A549 (cell line): ENCODE data around the gene MAVS. TPM values are rescaled to one million over a fixed set of nuclear protein-coding genes. Genes with fewer than 3 reads are reported as not detected.

Source experiments
- ATAC-seq, 2 experiments: fragments of 200-7000 bp in 1 of 2; fragments of >200 bp in 1 of 2; cut with Nextera tagmentation in 1 of 2; cut with Tn5 transposase in 1 of 2; 3 replicates each; pipeline versions ENCODE4 v1.8.0 to v1.9.1; 2018 to 2020; ENCODE audit warnings: mild to moderate bottlenecking in 1 of 2, moderate library complexity in 1 of 2
- CTCF ChIA-PET: fragments of 300-600 bp; sonication (Branson Sonifier 250); formaldehyde crosslinking; extraction: SDS; loops from one replicate; lab custom pipeline; 2021; ENCODE audit warnings: antibody characterized with exemption, inconsistent platforms; lab: Yijun Ruan, JAX
- POLR2A ChIA-PET: fragments of 350-600 bp; formaldehyde crosslinking; extraction: SDS; loops from one replicate; lab custom pipeline; 2021; ENCODE audit warnings: antibody characterized with exemption, inconsistent platforms; lab: Yijun Ruan, JAX
- DNase-seq, 2 experiments: peaks; one replicate each; pipeline versions ENCODE4 v3.0.0 to v3.0.0-alpha.2; 2011 to 2016; ENCODE audit warnings: low read depth in 1 of 2, low spot score in 1 of 2
- FAIRE-seq: peaks from 2 replicates; lab custom pipeline; 2011; peaks lifted over from hg19 to GRCh38; lab: Jason Lieb, UNC
- H3K27ac ChIP-seq, 2 experiments: fragments of >200 bp; sonication (Bioruptor Twin); formaldehyde crosslinking; 3 replicates each; pipeline ENCODE4 v1.5.1; 2016 to 2017
- H3K4me1 ChIP-seq: fragments of >200 bp; sonication (Bioruptor Twin); formaldehyde crosslinking; 3 replicates; pipeline ENCODE4 v1.6.1; 2016
- H3K4me2 ChIP-seq: fragments of >200 bp; sonication (Bioruptor Twin); formaldehyde crosslinking; 3 replicates; pipeline ENCODE4 v1.6.1; 2016
- H3K4me3 ChIP-seq: fragments of >200 bp; sonication (Bioruptor Twin); formaldehyde crosslinking; 3 replicates; pipeline ENCODE4 v1.5.1; 2016
- H3K9me3 ChIP-seq: fragments of >200 bp; sonication (Bioruptor Twin); formaldehyde crosslinking; 3 replicates; pipeline ENCODE4 v1.6.1; 2016
- BHLHE40 ChIP-seq: IDR thresholded peaks from 2 replicates; pipeline ENCODE4 v1.6.1; 2012; ENCODE audit warnings: low read depth, low read length, inconsistent platforms
- CHD2 ChIP-seq: fragments of 150-350 bp; IDR thresholded peaks from 2 replicates; pipeline ENCODE4 v1.6.1; 2014; ENCODE audit warnings: low read length; ENCODE audit not compliant: partially characterized antibody
- EHF ChIP-seq: fragments of 250-450 bp; sonication (Bioruptor Pico); IDR thresholded peaks from 2 replicates; pipeline ENCODE4 v1.5.0; 2020; ENCODE audit warnings: mild to moderate bottlenecking
- HOXA7 ChIP-seq: fragments of 250-450 bp; sonication (Bioruptor Pico); IDR thresholded peaks from 2 replicates; pipeline ENCODE4 v1.5.0; 2020; ENCODE audit warnings: mild to moderate bottlenecking, moderate library complexity
- HOXB13 ChIP-seq: fragments of 250-450 bp; sonication (Bioruptor Pico); IDR thresholded peaks from 2 replicates; pipeline ENCODE4 v1.5.0; 2020; ENCODE audit warnings: low read depth, mild to moderate bottlenecking, moderate library complexity
- MAFK ChIP-seq: fragments of 450-650 bp; IDR thresholded peaks from 2 replicates; pipeline ENCODE4 v1.6.1; 2014; ENCODE audit not compliant: partially characterized antibody
- MYC ChIP-seq: IDR thresholded peaks from 2 replicates; pipeline ENCODE4 v1.6.1; 2012; ENCODE audit warnings: mild to moderate bottlenecking, inconsistent platforms, low read length, improper control_type of control experiment, borderline replicate concordance
- NFE2L2 ChIP-seq: fragments of 150-350 bp; conservative IDR thresholded peaks from 2 replicates; pipeline ENCODE4 v1.6.1; 2014; ENCODE audit warnings: low read length
- PHF8 ChIP-seq: fragments of 200-600 bp; sonication (generic); IDR thresholded peaks from 2 replicates; pipeline ENCODE4 v1.6.1; 2016; ENCODE audit warnings: low read depth, mild to moderate bottlenecking, antibody characterized with exemption, moderate library complexity, borderline replicate concordance
- POLR2A ChIP-seq: IDR thresholded peaks from 2 replicates; pipeline ENCODE4 v1.6.1; 2012; ENCODE audit warnings: mild to moderate bottlenecking, low read length
- RARB ChIP-seq: fragments of 250-450 bp; sonication (Bioruptor Pico); IDR thresholded peaks from 2 replicates; pipeline ENCODE4 v1.8.0; 2021; ENCODE audit warnings: mild to moderate bottlenecking, moderate library complexity
- SREBF2 ChIP-seq: fragments of 450-650 bp; IDR thresholded peaks from 2 replicates; pipeline ENCODE4 v1.6.1; 2014; ENCODE audit warnings: mild to moderate bottlenecking, moderate library complexity
- WGBS: methylation state at CpG from one replicate; pipeline ENCODE4 v1.1.6; 2017; ENCODE audit errors: missing lambda C conversion rate; 5-methylcytosine and 5-hydroxymethylcytosine counted together
- polyA plus RNA-seq, 4 experiments: library from polyadenylated mRNA; depleted of rRNA in 3 of 4; stranded (reverse); fragments of >200 nt; fragmentation: RNase III in 1 of 4; extraction: RNeasy Plus Mini Kit Qiagen cat#74134 plus additional on column Dnase treatment in 1 of 4; gene quantifications; 2 replicates in 3 of 4; 3 replicates in 1 of 4; pipeline ENCODE4 v1.2.3, GENCODE V29; 2011 to 2017
- small RNA-seq, 6 experiments: library from RNA; depleted of rRNA; stranded (forward); fragments of <200 nt; gene quantifications; one replicate each; pipeline ENCODE3, GENCODE V24; 2012
- TF ChIP-seq, protein P1 (sequence below): fragments of >200 bp; sonication (Bioruptor Twin); formaldehyde crosslinking; IDR thresholded peaks from 2 replicates; pipeline ENCODE4 v1.6.1; 2016

Gene MAVS
- polyA plus RNA-seq, 2 of the 4 experiments (the other 2 are of a cell fraction): 18.9 to 31.0 TPM

DNA sequence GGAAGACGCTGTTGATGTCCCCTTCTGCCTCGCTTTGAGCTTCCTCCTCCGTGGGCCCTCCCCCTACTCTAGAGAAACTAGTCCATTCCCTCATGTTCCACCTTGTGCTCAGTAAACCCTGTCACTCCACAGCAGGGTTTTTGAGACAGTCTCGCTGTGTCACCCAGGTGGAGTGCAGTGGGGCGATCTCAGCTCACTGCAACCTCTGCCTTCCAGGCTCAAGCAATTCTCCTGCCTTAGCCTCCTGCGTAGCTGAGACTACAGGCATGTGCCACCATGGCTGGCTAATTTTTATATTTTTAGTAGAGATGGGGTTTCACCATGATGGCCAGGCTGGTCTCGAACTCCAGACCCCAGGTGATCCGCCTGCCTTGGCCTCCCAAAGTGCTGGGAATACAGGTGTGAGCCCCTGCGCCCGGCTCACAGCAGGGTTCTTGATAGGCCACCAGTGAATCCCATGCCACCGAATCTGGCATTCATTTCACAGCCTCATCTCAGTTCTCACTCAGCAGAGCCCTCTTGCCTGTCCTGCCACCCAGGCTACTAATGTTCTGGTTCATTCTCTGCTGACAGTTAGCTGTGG lies 78.6 kb downstream of the MAVS start:
- Histone ChIP-seq H3K27ac (no peak overlapping the region), H3K4me3 (no peak overlapping the region), H3K4me2 (no peak overlapping the region), H3K4me1 (peaks cover 14% of the 10 kb centered on the region; the same call in 2 of the 3 replicates), H3K9me3 (no peaks in the 10 kb centered on the region)
- ChIA-PET POLR2A (interaction anchor here (0.5 kb wide), 1 partner anchor 32 kb away, joined by 3 read pairs; no protein-coding TSS in a partner anchor), CTCF (interaction anchor here (0.9 kb wide), 1 partner anchor 8 kb away, joined by 3 read pairs; no protein-coding TSS in a partner anchor)
- DNase-seq (no peak), ATAC-seq (no peak), FAIRE-seq (no peak)
- no peak for TF ChIP-seq PHF8
- TF ChIP-seq RARB: no peak
- TF ChIP-seq NFE2L2: no peak
- no peak for TF ChIP-seq MYC
- TF ChIP-seq EHF (CRISPR knock-in tag): no peak
- no peak for TF ChIP-seq MAFK
- no peak for TF ChIP-seq SREBF2
- TF ChIP-seq POLR2A: no peak
- TF ChIP-seq BHLHE40: no peak
- TF ChIP-seq, protein P1, sequence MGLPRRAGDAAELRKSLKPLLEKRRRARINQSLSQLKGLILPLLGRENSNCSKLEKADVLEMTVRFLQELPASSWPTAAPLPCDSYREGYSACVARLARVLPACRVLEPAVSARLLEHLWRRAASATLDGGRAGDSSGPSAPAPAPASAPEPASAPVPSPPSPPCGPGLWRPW: no peak
- TF ChIP-seq HOXB13: no peak
- TF ChIP-seq HOXA7 (CRISPR knock-in tag): no peak
- TF ChIP-seq CHD2: no peak
- WGBS: 94% methylated on average over 11 of the region's 11 CpGs

Small RNA genes within 50 kb of the gene (small RNA-seq; reads per million reads assigned to genes)
- 32.4 to 3,768 (median 789) reads per million in 6 experiments for gene MIR103A2

Other genes with a start within 250 kb of the MAVS start
- not detected in 2 replicates for gene GFRA4, start 183.4 kb upstream of the MAVS start, polyA plus RNA-seq (2011; rRNA removed)
- gene GFRA4, start 183.4 kb upstream of the MAVS start, polyA plus RNA-seq (2017; fragmentation: RNase III; extraction: RNeasy Plus Mini Kit Qiagen cat#74134 plus additional on column Dnase treatment): not detected in 3 replicates
- 0.05 and 0.08 TPM in 2 replicates for gene ADAM33, start 164.8 kb upstream of the MAVS start, polyA plus RNA-seq (2011; rRNA removed)
- gene ADAM33, start 164.8 kb upstream of the MAVS start, polyA plus RNA-seq (2017; fragmentation: RNase III; extraction: RNeasy Plus Mini Kit Qiagen cat#74134 plus additional on column Dnase treatment): 0.07 to 0.22 TPM (median 0.14 TPM) in 3 replicates
- gene SIGLEC1, start 134.2 kb upstream of the MAVS start, polyA plus RNA-seq (2011; rRNA removed): 0.01 TPM in 1 of 2 replicates, not detected in the other
- gene SIGLEC1, start 134.2 kb upstream of the MAVS start, polyA plus RNA-seq (2017; fragmentation: RNase III; extraction: RNeasy Plus Mini Kit Qiagen cat#74134 plus additional on column Dnase treatment): not detected in 3 replicates
- 0.25 and 0.37 TPM in 2 replicates for gene HSPA12B, start 114.1 kb upstream of the MAVS start, polyA plus RNA-seq (2011; rRNA removed)
- gene HSPA12B, start 114.1 kb upstream of the MAVS start, polyA plus RNA-seq (2017; fragmentation: RNase III; extraction: RNeasy Plus Mini Kit Qiagen cat#74134 plus additional on column Dnase treatment): 1.1 to 1.6 TPM (median 1.2 TPM) in 3 replicates
- gene ADISSP, start 79.1 kb upstream of the MAVS start, polyA plus RNA-seq (2011; rRNA removed): 43.9 and 44.0 TPM in 2 replicates
- gene ADISSP, start 79.1 kb upstream of the MAVS start, polyA plus RNA-seq (2017; fragmentation: RNase III; extraction: RNeasy Plus Mini Kit Qiagen cat#74134 plus additional on column Dnase treatment): 93.2 to 104 TPM (median 95.2 TPM) in 3 replicates
- gene SPEF1, start 65.4 kb upstream of the MAVS start, polyA plus RNA-seq (2011; rRNA removed): 0.41 and 0.46 TPM in 2 replicates
- gene SPEF1, start 65.4 kb upstream of the MAVS start, polyA plus RNA-seq (2017; fragmentation: RNase III; extraction: RNeasy Plus Mini Kit Qiagen cat#74134 plus additional on column Dnase treatment): 0.89 to 1.4 TPM (median 1.3 TPM) in 3 replicates
- 35.9 and 42.6 TPM in 2 replicates for gene CENPB, start 60.1 kb upstream of the MAVS start, polyA plus RNA-seq (2011; rRNA removed)
- 93.1 to 107 TPM (median 106 TPM) in 3 replicates for gene CENPB, start 60.1 kb upstream of the MAVS start, polyA plus RNA-seq (2017; fragmentation: RNase III; extraction: RNeasy Plus Mini Kit Qiagen cat#74134 plus additional on column Dnase treatment)
- gene CDC25B, start 50.5 kb upstream of the MAVS start, polyA plus RNA-seq (2011; rRNA removed): 133 and 136 TPM in 2 replicates
- gene CDC25B, start 50.5 kb upstream of the MAVS start, polyA plus RNA-seq (2017; fragmentation: RNase III; extraction: RNeasy Plus Mini Kit Qiagen cat#74134 plus additional on column Dnase treatment): 129 to 150 TPM (median 140 TPM) in 3 replicates
- gene AP5S1, start 26.3 kb upstream of the MAVS start, polyA plus RNA-seq (2011; rRNA removed): 10.2 and 11.8 TPM in 2 replicates
- 17.7 to 20.6 TPM (median 19.9 TPM) in 3 replicates for gene AP5S1, start 26.3 kb upstream of the MAVS start, polyA plus RNA-seq (2017; fragmentation: RNase III; extraction: RNeasy Plus Mini Kit Qiagen cat#74134 plus additional on column Dnase treatment)
- 39.3 and 45.9 TPM in 2 replicates for gene PANK2, start 42.6 kb downstream of the MAVS start, polyA plus RNA-seq (2011; rRNA removed)
- 40.3 to 44.6 TPM (median 43.8 TPM) in 3 replicates for gene PANK2, start 42.6 kb downstream of the MAVS start, polyA plus RNA-seq (2017; fragmentation: RNase III; extraction: RNeasy Plus Mini Kit Qiagen cat#74134 plus additional on column Dnase treatment)
- gene RNF24, start 168.7 kb downstream of the MAVS start, polyA plus RNA-seq (2011; rRNA removed): 8.6 and 12.9 TPM in 2 replicates
- gene RNF24, start 168.7 kb downstream of the MAVS start, polyA plus RNA-seq (2017; fragmentation: RNase III; extraction: RNeasy Plus Mini Kit Qiagen cat#74134 plus additional on column Dnase treatment): 8.2 to 9.4 TPM (median 8.8 TPM) in 3 replicates